ENCODE measurements around the gene DRD5. TPM values are rescaled to one million over a fixed set of nuclear protein-coding genes. Genes with fewer than 3 reads are reported as not detected.

Gene DRD5
- total and polyA plus RNA-seq, 8 donors, result 0.31 TPM; not detected in 7

- no peaks in the 10 kb centered on the region for H3K9me3 ChIP-seq
- no peak for DNase-seq
- intact Hi-C loops (cut with DNase I; ENCODE audit: low total_unique reads), result no loop called here
- H3K27me3 ChIP-seq, result no peaks in the 10 kb centered on the region
- no peaks in the 10 kb centered on the region for H3K4me1 ChIP-seq
- no peak overlapping the region for H3K27ac ChIP-seq
- 95 to 99% (median 96%) methylated on average over 5 of the region's 5 CpGs for WGBS, 5 donors
- TF ChIP-seq POLR2AphosphoS5 (IDR thresholded peaks at IDR 0.05) (no peak), EP300 (IDR thresholded peaks at IDR 0.05) (no peak), POLR2A (IDR thresholded peaks at IDR 0.05) (no peak)
- TF ChIP-seq, protein P1, sequence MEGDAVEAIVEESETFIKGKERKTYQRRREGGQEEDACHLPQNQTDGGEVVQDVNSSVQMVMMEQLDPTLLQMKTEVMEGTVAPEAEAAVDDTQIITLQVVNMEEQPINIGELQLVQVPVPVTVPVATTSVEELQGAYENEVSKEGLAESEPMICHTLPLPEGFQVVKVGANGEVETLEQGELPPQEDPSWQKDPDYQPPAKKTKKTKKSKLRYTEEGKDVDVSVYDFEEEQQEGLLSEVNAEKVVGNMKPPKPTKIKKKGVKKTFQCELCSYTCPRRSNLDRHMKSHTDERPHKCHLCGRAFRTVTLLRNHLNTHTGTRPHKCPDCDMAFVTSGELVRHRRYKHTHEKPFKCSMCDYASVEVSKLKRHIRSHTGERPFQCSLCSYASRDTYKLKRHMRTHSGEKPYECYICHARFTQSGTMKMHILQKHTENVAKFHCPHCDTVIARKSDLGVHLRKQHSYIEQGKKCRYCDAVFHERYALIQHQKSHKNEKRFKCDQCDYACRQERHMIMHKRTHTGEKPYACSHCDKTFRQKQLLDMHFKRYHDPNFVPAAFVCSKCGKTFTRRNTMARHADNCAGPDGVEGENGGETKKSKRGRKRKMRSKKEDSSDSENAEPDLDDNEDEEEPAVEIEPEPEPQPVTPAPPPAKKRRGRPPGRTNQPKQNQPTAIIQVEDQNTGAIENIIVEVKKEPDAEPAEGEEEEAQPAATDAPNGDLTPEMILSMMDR (IDR thresholded peaks at IDR 0.05), result no peak
- H3K4me3 ChIP-seq, result no peak overlapping the region
- H3K36me3 ChIP-seq, result no peaks in the 10 kb centered on the region
Observed at GRCh38 chr4:9833421-9833820, 52.0 kb downstream of the DRD5 start.

Small RNA genes lying within 50 kb of the gene (small RNA-seq; reads per million reads assigned to genes)
- gene RNA5SP154, result 0 reads per million in 4 donors

Other genes with a start within 250 kb of the DRD5 start
- gene SLC2A9, start 239.9 kb downstream of the DRD5 start, total RNA-seq, result 10 to 100 TPM in 1 of 5 donors, 1 to 10 TPM in 4; 2.2 to 35.3 (median 4.5) TPM
- gene SLC2A9, start 239.9 kb downstream of the DRD5 start, polyA plus RNA-seq, result 1 to 10 TPM in 2 of 3 donors, under 1 TPM in 1; 0.61 to 3.0 (median 1.6) TPM

All from stomach (tissue), 9 donors.